Thoracic aorta (tissue), 2 donors: ENCODE data around the gene CFAP20DC. TPM values are rescaled to one million over a fixed set of nuclear protein-coding genes. Genes with fewer than 3 reads are reported as not detected.

Experiments used
- ATAC-seq: fragments of 150-250 bp; one replicate; pipeline ENCODE4 v1.8.0; 2017; ENCODE audit warnings: low read depth; ENCODE audit not compliant: insufficient number of reproducible peaks, low FRiP score
- DNase-seq: peaks from one replicate; pipeline ENCODE4 v3.0.0-alpha.2; 2020; ENCODE audit warnings: low spot score
- H3K27ac ChIP-seq, 2 donors: fragments of 200-600 bp; sonication (generic); 1 replicate in 1 of 2; 2 replicates in 1 of 2; pipeline ENCODE4 v1.5.1; 2016; ENCODE audit warnings: mild to moderate bottlenecking in 2 of 2, moderate library complexity in 2 of 2
- H3K27me3 ChIP-seq: fragments of 200-600 bp; sonication (generic); replicated peaks from 2 replicates; pipeline ENCODE4 v1.6.0; 2016; ENCODE audit warnings: mild to moderate bottlenecking; ENCODE audit not compliant: insufficient read depth
- H3K36me3 ChIP-seq: fragments of 200-600 bp; sonication (generic); one replicate; pipeline ENCODE4 v1.5.1; 2016
- H3K4me1 ChIP-seq, 2 donors: fragments of 200-600 bp; sonication (generic); 1 replicate in 1 of 2; 2 replicates in 1 of 2; pipeline versions ENCODE4 v1.5.1 to v1.6.0; 2016; ENCODE audit warnings: low read depth in 2 of 2, mild to moderate bottlenecking in 1 of 2; ENCODE audit not compliant: control insufficient read depth in 1 of 2
- H3K4me3 ChIP-seq: fragments of 200-600 bp; sonication (generic); 2 replicates; pipeline ENCODE4 v1.5.1; 2016; ENCODE audit warnings: mild to moderate bottlenecking
- H3K9me3 ChIP-seq: fragments of 200-600 bp; sonication (generic); 2 replicates; pipeline ENCODE4 v1.5.1; 2016
- total RNA-seq, 2 donors: library from RNA; depleted of rRNA; stranded (reverse); fragments of >200 nt; gene quantifications; one replicate each; pipeline versions ENCODE4 v1.1.0 to v1.2.3, GENCODE V29; 2016
- TF ChIP-seq, protein P1 (sequence below): fragments of 200-600 bp; sonication (generic); IDR thresholded peaks from one replicate; pipeline ENCODE4 v1.5.1; 2019; ENCODE audit warnings: antibody characterized with exemption

Gene CFAP20DC
- total RNA-seq, 2 donors from 2014 or later = not detected

DNA sequence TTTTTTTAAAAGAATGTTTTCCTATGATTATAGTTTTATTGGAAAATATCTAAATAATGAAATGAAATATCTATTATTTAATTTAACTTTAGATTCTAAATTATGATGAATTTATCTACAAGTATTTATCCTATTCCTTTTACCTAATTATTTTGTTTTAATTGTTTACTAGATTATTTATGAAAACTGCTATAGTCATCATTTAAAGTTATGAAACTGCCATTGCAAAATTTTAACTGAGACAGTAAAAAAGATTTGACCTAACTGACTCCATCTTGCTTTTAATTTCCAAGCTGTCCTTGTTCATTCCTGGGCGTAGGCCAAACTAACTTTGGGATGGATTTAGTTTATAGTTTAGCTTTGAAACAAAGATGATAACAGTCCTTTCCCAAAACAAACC, 357.3 kb downstream of the CFAP20DC start:
- peaks cover 3% of the 10 kb centered on the region for H3K9me3 ChIP-seq
- no peak for ATAC-seq
- H3K27ac ChIP-seq = no peak overlapping the region
- no peaks in the 10 kb centered on the region for H3K36me3 ChIP-seq
- no peaks in the 10 kb centered on the region for H3K27me3 ChIP-seq
- no peak for DNase-seq
- no peaks in the 10 kb centered on the region for H3K4me1 ChIP-seq
- no peak overlapping the region for H3K4me3 ChIP-seq
- TF ChIP-seq, protein P1, sequence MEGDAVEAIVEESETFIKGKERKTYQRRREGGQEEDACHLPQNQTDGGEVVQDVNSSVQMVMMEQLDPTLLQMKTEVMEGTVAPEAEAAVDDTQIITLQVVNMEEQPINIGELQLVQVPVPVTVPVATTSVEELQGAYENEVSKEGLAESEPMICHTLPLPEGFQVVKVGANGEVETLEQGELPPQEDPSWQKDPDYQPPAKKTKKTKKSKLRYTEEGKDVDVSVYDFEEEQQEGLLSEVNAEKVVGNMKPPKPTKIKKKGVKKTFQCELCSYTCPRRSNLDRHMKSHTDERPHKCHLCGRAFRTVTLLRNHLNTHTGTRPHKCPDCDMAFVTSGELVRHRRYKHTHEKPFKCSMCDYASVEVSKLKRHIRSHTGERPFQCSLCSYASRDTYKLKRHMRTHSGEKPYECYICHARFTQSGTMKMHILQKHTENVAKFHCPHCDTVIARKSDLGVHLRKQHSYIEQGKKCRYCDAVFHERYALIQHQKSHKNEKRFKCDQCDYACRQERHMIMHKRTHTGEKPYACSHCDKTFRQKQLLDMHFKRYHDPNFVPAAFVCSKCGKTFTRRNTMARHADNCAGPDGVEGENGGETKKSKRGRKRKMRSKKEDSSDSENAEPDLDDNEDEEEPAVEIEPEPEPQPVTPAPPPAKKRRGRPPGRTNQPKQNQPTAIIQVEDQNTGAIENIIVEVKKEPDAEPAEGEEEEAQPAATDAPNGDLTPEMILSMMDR = no peak
